ENCODE measurements around the gene HERC6.

The HERC6 gene

DNA sequence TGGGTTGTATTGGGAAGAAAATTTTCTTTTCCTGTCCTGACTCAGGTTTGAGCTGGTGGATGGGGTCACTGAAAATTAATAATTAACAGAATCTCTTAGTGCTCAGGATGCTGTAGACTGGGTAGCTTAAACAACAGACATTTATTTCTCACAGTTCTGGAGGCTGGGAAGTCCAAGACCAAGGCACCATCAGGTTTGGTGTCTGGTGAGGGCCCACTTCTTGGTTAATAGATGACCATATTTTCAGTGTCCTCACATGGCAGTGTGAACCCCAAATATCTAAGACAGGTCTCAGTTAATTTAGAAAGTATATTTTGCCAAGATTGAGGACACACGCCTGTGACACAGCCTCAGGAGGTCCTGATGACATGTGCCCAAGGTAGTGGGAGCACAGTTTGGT lies 31.1 kb downstream of the HERC6 start:
- TF ChIP-seq, protein P1, sequence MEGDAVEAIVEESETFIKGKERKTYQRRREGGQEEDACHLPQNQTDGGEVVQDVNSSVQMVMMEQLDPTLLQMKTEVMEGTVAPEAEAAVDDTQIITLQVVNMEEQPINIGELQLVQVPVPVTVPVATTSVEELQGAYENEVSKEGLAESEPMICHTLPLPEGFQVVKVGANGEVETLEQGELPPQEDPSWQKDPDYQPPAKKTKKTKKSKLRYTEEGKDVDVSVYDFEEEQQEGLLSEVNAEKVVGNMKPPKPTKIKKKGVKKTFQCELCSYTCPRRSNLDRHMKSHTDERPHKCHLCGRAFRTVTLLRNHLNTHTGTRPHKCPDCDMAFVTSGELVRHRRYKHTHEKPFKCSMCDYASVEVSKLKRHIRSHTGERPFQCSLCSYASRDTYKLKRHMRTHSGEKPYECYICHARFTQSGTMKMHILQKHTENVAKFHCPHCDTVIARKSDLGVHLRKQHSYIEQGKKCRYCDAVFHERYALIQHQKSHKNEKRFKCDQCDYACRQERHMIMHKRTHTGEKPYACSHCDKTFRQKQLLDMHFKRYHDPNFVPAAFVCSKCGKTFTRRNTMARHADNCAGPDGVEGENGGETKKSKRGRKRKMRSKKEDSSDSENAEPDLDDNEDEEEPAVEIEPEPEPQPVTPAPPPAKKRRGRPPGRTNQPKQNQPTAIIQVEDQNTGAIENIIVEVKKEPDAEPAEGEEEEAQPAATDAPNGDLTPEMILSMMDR (IDR thresholded peaks at IDR 0.05) = no peak

DNA sequence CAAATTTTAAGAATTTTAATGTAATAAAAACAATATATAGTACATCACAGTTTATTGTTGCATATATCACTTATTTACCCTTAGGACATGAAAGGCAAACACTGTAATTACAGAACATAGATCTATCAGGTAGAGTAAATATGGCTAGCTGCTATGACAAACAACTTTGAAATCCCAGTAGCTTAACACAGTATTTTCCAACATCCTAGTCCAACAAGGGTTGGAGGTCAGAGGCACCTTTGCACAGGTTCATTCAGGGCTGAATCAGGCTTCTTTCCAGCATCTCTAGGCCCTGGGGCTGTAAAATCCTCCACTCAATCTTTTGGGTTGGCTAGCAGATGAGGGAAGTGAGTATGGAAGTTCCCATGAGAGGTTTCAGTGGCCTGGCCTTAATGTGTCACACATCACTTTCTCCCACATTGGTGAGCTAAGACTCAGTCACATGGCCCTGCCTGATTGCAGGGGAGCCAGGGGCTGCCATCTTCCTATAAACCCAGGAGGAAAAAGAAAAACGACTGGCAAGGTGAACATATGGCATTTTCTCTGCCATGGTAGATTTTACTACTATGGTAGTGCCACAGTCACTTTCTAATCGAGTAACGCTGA lies 32.9 kb downstream of the HERC6 start:
- TF ChIP-seq, protein P1 (IDR thresholded peaks at IDR 0.05) = no peak

DNA sequence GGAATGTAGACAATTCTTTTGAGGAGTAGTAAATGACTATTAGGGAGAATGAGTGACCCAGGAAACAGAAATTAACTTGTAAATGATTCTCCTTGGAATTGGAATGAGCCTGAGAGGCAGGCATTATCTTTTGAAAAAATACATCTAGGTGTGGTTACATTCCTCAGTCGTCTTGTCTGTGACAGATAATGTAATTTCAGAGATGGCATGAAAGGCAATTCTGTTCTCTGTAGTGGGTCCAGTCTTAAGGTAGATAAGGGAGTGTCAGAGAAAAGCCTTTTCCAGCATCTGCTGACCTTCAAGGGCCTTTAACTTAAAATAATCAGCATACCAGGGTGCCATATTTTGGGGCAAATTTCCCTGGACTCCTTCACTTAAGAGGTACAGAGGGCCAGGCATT lies 35.1 kb downstream of the HERC6 start:
- TF ChIP-seq, protein P1 (IDR thresholded peaks at IDR 0.05) = no peak

DNA sequence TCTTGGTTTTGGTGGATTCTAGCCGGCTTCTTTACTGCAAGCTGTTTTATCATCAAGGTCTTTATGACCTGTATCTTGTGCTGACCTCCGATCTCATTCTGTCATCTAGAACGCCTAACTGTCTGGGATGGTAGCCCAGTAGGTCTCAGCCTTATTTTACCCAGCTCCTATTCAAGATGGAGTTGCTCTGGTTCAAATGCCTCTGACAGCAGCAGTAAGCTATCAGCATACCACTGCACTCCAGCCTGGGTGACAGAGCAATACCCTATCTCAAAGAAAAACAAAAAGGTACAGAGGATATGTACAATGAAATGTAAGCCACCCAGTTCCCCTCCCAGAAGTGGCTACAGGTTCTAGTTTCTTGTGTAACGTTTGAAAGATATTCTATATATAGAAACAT lies 36.1 kb downstream of the HERC6 start:
- TF ChIP-seq, protein P1 (IDR thresholded peaks at IDR 0.05) = no peak

DNA sequence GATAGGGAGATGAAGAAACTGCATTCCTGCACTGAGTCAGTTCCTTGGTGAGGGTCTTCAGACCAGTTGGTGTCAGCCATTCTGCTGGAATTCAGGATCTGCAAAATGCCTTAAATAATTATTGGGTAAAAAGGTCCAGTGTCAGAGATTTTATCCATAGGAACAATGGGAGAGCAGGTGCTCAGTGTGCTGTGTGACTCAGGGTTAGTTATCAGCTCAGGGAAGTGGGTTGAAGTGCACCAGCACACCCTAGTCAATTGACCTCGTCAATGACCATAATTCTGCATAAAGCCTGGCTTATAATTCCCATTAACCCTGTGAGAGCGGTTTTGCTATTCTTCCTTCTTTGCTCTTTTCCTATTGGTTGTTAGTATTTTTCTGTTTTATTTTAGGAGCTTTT lies 37.3 kb downstream of the HERC6 start:
- TF ChIP-seq, protein P1 (IDR thresholded peaks at IDR 0.05) = no peak

DNA sequence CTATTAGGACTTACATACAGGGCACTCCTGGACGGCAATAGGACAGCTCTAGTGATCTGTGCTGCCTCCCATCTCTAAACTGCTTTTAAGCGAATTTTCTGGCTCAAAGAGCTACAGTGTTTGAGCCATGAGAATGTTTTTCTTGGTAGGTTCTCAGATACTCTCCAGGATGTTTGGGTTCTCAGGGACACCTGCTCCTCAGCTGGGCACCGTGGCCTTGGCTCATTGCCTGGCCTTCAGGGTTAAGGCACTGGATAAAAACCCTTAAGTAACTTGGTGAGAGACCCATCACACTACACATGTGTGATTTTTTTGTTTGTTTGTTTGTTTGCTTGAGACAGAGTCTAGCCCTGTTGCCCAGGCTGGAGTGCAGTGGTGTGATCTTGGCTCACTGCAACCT lies 39.8 kb downstream of the HERC6 start:
- TF ChIP-seq, protein P1 (IDR thresholded peaks at IDR 0.05) = no peak

DNA sequence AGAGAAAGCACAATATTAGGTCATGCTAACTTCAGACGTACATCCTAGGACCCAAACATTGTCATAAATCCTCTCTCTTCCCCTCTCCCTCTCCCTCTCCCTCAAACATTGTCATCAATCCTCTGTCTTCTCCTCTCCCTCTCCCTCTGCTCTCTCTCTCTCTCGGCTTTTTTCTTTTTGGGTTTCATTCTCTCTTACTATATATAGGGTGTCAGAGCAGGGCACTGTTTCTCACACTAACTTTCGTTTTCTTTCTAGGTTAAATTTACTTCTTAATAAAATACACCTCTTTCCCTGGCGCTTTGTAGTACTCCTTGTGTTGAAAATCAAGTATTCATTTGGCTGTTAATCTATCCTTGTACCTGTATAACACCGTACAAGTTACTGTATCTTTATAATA lies 41.2 kb downstream of the HERC6 start:
- TF ChIP-seq, protein P1 (IDR thresholded peaks at IDR 0.05) = no peak

DNA sequence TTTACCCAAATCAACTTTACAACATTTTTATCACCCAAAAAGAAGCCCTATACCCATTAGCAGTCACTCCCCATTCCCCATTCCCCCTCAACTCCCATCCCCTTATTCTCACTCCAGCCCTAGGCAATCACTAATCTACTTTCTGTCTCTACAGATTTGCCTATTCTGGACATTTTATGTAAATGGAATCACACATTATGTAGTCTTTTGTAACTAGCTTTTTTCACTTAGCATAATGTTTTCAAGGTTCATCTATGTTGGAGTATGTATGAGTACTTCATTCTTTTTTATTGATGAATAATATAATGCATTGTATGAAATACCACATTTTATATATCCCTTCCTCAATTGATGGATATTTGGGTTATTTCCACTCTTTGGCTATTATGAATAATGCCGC lies 42.2 kb downstream of the HERC6 start:
- TF ChIP-seq, protein P1 (IDR thresholded peaks at IDR 0.05) = no peak

Data from LNCAP (cell line).